Activated T-cell treated with anti-CD3 and anti-CD28 coated beads for 4 hours (primary cell): Measurements from ENCODE around the gene RAD51AP1.

Experiments used
- DNase-seq: peaks from one replicate; pipeline ENCODE4 v3.0.0-alpha.2; 2020

RAD51AP1 gene

GRCh38 chr12:4603421-4603820, 64.7 kb downstream of the RAD51AP1 start:
- DNase-seq = no peak

DNA sequence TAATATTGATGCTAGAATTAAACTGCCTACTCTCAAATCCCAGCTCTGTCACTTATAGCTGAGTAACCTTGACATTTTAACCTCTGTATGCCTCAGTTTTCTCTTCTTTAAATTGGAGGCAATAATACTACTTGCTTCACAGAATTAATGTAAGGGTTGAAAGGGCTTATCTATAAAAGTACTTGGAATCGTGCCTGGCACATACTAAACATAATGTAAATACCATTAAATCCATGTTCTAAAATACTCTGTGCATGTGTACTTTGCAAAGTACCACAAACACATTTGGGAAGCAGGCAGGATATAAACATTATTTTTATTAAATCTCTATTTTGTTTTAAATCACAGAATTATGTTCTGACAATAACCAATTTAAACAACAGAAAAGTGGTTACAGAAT, 65.3 kb downstream of the RAD51AP1 start:
- DNase-seq = no peak

- peak; percentile 66 for DNase-seq
Measured at GRCh38 chr12:4604684-4605193, 66.0 kb downstream of the RAD51AP1 start.

- no peak for DNase-seq
Measured at GRCh38 chr12:4607056-4607455, 68.4 kb downstream of the RAD51AP1 start.

GRCh38 chr12:4609071-4609470, 70.4 kb downstream of the RAD51AP1 start:
- DNase-seq = no peak
